Smooth muscle cell (in vitro differentiated cells): Measurements from ENCODE around the gene VPS33B. TPM values are rescaled to one million over a fixed set of nuclear protein-coding genes. Genes with fewer than 3 reads are reported as not detected.

Source experiments
- DNase-seq: peaks from one replicate; lab custom pipeline; 2025; ENCODE audit not compliant: unreplicated experiment; lab: John Stamatoyannopoulos, UW
- H2AFZ ChIP-seq: fragments of 200-600 bp; sonication (generic); 2 replicates; pipeline ENCODE4 v1.6.0; 2016; ENCODE audit warnings: antibody characterized with exemption, low read depth, mild to moderate bottlenecking
- H3F3A ChIP-seq: fragments of 200-600 bp; sonication (generic); 2 replicates; pipeline ENCODE4 v1.6.0; 2017; ENCODE audit warnings: antibody characterized with exemption, low read depth
- H3K27ac ChIP-seq: fragments of 200-600 bp; sonication (generic); 2 replicates; pipeline ENCODE4 v1.5.1; 2016; ENCODE audit warnings: low read depth, mild to moderate bottlenecking
- H3K27me3 ChIP-seq: fragments of 200-600 bp; sonication (generic); 2 replicates; pipeline ENCODE4 v1.6.1; 2016; ENCODE audit warnings: low read depth, mild to moderate bottlenecking
- H3K36me3 ChIP-seq: fragments of 200-600 bp; sonication (generic); 2 replicates; pipeline ENCODE4 v1.5.1; 2016; ENCODE audit warnings: low read depth
- H3K4me1 ChIP-seq: fragments of 200-600 bp; sonication (generic); 2 replicates; pipeline ENCODE4 v1.5.1; 2016; ENCODE audit warnings: low read depth
- H3K4me2 ChIP-seq: fragments of 200-600 bp; sonication (generic); 2 replicates; pipeline ENCODE4 v1.6.0; 2016; ENCODE audit warnings: mild to moderate bottlenecking
- H3K4me3 ChIP-seq: fragments of 200-600 bp; sonication (generic); 2 replicates; pipeline ENCODE4 v1.5.1; 2016; ENCODE audit warnings: mild to moderate bottlenecking
- H3K79me2 ChIP-seq: fragments of 200-600 bp; sonication (generic); 2 replicates; pipeline ENCODE4 v1.6.0; 2016; ENCODE audit warnings: low read depth, mild to moderate bottlenecking
- H3K9ac ChIP-seq: fragments of 200-600 bp; sonication (generic); 2 replicates; pipeline ENCODE4 v1.6.0; 2016; ENCODE audit warnings: low read depth
- H3K9me3 ChIP-seq: fragments of 200-600 bp; sonication (generic); replicated peaks from 2 replicates; pipeline ENCODE4 v1.5.1; 2016; ENCODE audit warnings: low read depth
- H4K20me1 ChIP-seq: fragments of 200-600 bp; sonication (generic); 2 replicates; pipeline ENCODE4 v1.6.0; 2016; ENCODE audit warnings: low read depth
- WGBS: methylation state at CpG from one replicate; pipeline ENCODE4 v1.1.7; 2016; ENCODE audit warnings: low lambda C conversion rate; 5-methylcytosine and 5-hydroxymethylcytosine counted together
- polyA plus RNA-seq: library from polyadenylated mRNA; unstranded; fragments of >200 nt; fragmentation: Nextera tagmentation; extraction: Ambion mirVana; gene quantifications from 2 replicates; pipeline ENCODE4 v1.2.1, GENCODE V29; 2016
- total RNA-seq: library from RNA; depleted of rRNA; stranded (reverse); fragments of >200 nt; gene quantifications from 2 replicates; pipeline ENCODE4 v1.2.3, GENCODE V29; 2014
- TF ChIP-seq, protein P1 (sequence below): fragments of 200-600 bp; sonication (generic); IDR thresholded peaks from 2 replicates; pipeline ENCODE4 v1.5.1; 2017; ENCODE audit warnings: borderline replicate concordance, mild to moderate bottlenecking, antibody characterized with exemption; ENCODE audit not compliant: insufficient read depth, poor library complexity, severe bottlenecking

The VPS33B gene
- total and polyA plus RNA-seq, 2 experiments from 2014 or later, result 9.4 to 12.4 TPM

DNA sequence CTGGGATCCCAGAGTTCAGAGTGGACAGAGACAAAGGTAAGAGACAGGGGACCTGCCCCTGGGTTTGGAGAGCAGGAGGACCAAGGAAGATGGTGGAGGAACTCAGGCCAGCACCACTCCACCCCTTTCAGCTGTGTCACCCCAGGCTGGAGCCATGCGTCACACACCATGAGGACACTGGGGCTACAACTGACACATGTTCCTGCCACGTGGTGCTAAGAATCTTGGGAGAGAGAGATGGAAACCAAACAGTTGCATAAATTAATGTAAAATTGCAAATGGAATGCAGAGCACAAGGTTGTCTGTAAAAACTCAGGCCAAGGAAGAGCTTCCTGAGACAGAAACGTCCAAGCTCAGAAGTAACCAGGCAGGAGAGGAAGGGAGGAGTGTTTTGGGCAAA is 22.7 kb upstream of the VPS33B start:
- Histone ChIP-seq H3K27ac (no peak overlapping the region), H3K36me3 (no peaks in the 10 kb centered on the region), H3K4me1 (no peaks in the 10 kb centered on the region), H3F3A (no peaks in the 10 kb centered on the region), H3K9me3 (no peaks in the 10 kb centered on the region), H3K27me3 (no peaks in the 10 kb centered on the region), H3K79me2 (no peaks in the 10 kb centered on the region), H3K9ac (no peak overlapping the region), H3K4me2 (no peak overlapping the region), H2AFZ (no peak overlapping the region), H4K20me1 (no peaks in the 10 kb centered on the region), H3K4me3 (no peak overlapping the region)
- TF ChIP-seq, protein P1, sequence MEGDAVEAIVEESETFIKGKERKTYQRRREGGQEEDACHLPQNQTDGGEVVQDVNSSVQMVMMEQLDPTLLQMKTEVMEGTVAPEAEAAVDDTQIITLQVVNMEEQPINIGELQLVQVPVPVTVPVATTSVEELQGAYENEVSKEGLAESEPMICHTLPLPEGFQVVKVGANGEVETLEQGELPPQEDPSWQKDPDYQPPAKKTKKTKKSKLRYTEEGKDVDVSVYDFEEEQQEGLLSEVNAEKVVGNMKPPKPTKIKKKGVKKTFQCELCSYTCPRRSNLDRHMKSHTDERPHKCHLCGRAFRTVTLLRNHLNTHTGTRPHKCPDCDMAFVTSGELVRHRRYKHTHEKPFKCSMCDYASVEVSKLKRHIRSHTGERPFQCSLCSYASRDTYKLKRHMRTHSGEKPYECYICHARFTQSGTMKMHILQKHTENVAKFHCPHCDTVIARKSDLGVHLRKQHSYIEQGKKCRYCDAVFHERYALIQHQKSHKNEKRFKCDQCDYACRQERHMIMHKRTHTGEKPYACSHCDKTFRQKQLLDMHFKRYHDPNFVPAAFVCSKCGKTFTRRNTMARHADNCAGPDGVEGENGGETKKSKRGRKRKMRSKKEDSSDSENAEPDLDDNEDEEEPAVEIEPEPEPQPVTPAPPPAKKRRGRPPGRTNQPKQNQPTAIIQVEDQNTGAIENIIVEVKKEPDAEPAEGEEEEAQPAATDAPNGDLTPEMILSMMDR, result no peak
- 81% methylated on average over 3 of the region's 3 CpGs for WGBS
- DNase-seq, result no peak

DNA sequence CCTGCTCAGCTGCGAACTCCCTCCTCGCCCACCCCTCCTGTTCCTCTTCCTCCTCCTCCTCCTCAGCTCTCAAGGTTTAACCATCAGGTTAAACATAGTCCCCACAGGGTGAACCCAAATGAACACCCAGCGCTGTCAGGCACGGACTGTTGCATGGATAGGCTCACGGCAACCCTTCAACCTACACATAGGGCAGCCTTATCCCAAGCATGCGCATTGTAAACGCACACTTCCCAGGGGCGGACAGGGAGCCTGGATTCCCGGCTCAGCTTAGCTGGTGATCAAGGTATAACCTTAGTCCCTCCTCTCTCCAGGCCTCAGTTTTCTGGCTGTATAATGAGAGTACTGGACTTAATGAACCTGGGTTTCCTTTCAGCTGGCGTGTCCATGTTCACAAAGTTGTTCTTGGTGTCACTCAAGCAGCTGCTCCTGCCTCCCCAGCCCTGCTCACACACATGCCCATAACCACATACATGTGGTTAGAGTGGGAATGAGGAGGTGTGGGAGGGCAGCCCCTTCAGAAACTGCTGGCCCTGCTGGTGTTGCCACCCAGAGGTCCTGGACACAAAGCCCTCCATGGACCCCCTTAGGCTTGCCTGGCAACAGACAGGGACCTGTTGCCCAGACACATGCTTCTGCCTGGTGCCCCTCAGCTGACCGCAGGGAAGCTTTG is 20.9 kb upstream of the VPS33B start:
- no peak overlapping the region for H3K9ac ChIP-seq
- H3K36me3 ChIP-seq, result no peaks in the 10 kb centered on the region
- no peak overlapping the region for H3K27ac ChIP-seq
- no peak for DNase-seq
- 87% methylated on average over 11 of the region's 11 CpGs for WGBS
- H3F3A ChIP-seq, result no peaks in the 10 kb centered on the region
- TF ChIP-seq, protein P1, result no peak
- no peak overlapping the region for H3K4me3 ChIP-seq
- no peaks in the 10 kb centered on the region for H4K20me1 ChIP-seq
- H3K27me3 ChIP-seq, result peaks cover 2% of the 10 kb centered on the region
- H2AFZ ChIP-seq, result no peak overlapping the region
- H3K9me3 ChIP-seq, result no peaks in the 10 kb centered on the region
- no peaks in the 10 kb centered on the region for H3K79me2 ChIP-seq
- no peak overlapping the region for H3K4me2 ChIP-seq
- no peaks in the 10 kb centered on the region for H3K4me1 ChIP-seq

DNA sequence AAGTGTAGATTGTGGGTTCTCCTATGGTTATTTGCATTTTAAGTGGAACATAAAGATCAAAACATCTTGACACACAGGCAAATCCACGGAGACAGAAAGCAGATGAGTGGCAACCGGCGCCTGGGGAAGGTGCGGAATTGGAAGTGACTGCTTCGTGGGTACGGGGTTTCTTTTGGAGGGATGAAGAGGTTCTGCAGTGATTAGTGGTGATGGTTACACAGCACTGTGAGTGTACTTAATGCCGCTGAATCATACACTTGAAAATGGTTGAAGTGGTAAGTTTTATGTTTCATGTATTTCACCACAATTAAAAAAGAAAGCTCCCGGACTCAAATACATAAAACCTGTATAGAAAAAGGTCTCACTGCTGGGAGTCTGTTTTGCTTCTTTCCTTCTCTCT is 18.5 kb upstream of the VPS33B start:
- Histone ChIP-seq H3K9ac (no peak overlapping the region), H4K20me1 (no peaks in the 10 kb centered on the region), H3K27ac (no peak overlapping the region), H3K4me3 (no peak overlapping the region), H3K4me2 (no peak overlapping the region), H3K36me3 (no peaks in the 10 kb centered on the region), H3K27me3 (peaks cover 13% of the 10 kb centered on the region), H3K9me3 (no peaks in the 10 kb centered on the region), H3F3A (no peaks in the 10 kb centered on the region), H2AFZ (no peak overlapping the region), H3K79me2 (no peaks in the 10 kb centered on the region), H3K4me1 (no peaks in the 10 kb centered on the region)
- DNase-seq, result no peak
- TF ChIP-seq, protein P1, result no peak
- 82% methylated on average over 8 of the region's 8 CpGs for WGBS

DNA sequence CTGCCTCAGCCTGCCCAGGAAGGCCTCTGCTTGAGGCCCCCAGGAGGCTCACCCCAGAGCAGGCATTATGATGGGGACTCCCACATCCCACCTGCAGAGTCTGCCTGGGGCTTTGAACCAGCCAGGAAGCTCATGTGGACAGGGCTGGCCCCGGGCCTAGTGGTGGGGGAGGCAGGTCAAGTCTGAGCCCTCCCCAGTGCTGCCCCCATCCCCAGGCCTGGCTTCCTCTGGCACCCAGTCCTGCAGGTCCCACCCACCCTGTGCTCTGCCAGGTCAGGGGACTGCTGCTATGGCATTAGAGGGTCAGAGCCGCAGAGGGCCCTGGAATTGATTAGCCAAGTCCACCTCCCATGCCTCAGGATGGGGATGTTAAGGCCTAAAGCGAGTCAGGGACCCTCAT is 17.6 kb upstream of the VPS33B start:
- no peak overlapping the region for H3K4me3 ChIP-seq
- H3K4me2 ChIP-seq, result no peak overlapping the region
- TF ChIP-seq, protein P1, result no peak
- peaks cover 19% of the 10 kb centered on the region for H3K27me3 ChIP-seq
- H3F3A ChIP-seq, result no peaks in the 10 kb centered on the region
- no peaks in the 10 kb centered on the region for H3K9me3 ChIP-seq
- DNase-seq, result no peak
- no peaks in the 10 kb centered on the region for H3K79me2 ChIP-seq
- no peak overlapping the region for H2AFZ ChIP-seq
- no peak overlapping the region for H3K27ac ChIP-seq
- H3K4me1 ChIP-seq, result no peaks in the 10 kb centered on the region
- H4K20me1 ChIP-seq, result no peaks in the 10 kb centered on the region
- no peaks in the 10 kb centered on the region for H3K36me3 ChIP-seq
- 87% methylated on average over 3 of the region's 3 CpGs for WGBS
- H3K9ac ChIP-seq, result no peak overlapping the region
